Hematopoietic multipotent progenitor cell treated with erythropoietin and hydrocortisone succinate and interleukin-3 and kit ligand, for 6 days (in vitro differentiated cells): ENCODE measurements around the gene ARSA.
"Not testable (repeated sequence)": the region's sequence is repeated elsewhere in the genome, so short reads cannot be mapped to it uniquely, and the experiment has no call there.

Source experiments
- DNase-seq: peaks from one replicate; pipeline ENCODE4 v3.0.0-alpha.2; 2015

Gene ARSA

GRCh38 chr22:50627642-50628542 lies at the start of gene ARSA:
ARSA (minus strand) TSS chr22:50628152; CDS start chr22:50627779, 373 bp downstream.
- DNase-seq = peak; percentile 87

GRCh38 chr22:50676661-50677492 lies 48.9 kb upstream of the ARSA start:
- no peak for DNase-seq

DNA sequence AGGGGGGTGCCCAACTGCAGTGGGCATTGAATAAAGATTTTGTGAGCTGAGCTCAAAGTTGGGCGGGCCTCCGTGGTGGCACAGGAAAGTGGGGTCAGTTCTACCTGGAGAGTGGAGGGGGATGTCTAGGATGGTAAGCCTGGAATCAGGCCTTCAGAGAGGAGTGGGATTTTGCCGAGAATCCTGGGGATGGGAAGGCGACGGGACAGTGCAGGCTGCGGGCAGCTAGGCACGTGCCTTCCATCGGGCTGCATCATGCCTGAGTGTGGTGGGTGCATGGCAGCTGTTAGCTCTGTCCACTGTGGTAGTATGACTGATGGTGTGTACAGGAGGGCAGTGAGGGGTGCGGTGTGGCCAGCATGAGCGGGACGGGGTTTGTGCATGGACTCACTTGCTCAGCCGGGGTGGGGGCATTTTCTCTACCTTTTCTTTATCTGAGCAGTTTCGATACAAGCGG lies 48.3 kb upstream of the ARSA start:
- DNase-seq = no peak

GRCh38 chr22:50675553-50676179 lies 47.7 kb upstream of the ARSA start:
- DNase-seq = no peak

- no peak for DNase-seq
These were observed 46.9 kb upstream of the ARSA start for GRCh38 chr22:50674606-50675552.

GRCh38 chr22:50674130-50674500 lies 46.2 kb upstream of the ARSA start:
- no peak for DNase-seq

DNA sequence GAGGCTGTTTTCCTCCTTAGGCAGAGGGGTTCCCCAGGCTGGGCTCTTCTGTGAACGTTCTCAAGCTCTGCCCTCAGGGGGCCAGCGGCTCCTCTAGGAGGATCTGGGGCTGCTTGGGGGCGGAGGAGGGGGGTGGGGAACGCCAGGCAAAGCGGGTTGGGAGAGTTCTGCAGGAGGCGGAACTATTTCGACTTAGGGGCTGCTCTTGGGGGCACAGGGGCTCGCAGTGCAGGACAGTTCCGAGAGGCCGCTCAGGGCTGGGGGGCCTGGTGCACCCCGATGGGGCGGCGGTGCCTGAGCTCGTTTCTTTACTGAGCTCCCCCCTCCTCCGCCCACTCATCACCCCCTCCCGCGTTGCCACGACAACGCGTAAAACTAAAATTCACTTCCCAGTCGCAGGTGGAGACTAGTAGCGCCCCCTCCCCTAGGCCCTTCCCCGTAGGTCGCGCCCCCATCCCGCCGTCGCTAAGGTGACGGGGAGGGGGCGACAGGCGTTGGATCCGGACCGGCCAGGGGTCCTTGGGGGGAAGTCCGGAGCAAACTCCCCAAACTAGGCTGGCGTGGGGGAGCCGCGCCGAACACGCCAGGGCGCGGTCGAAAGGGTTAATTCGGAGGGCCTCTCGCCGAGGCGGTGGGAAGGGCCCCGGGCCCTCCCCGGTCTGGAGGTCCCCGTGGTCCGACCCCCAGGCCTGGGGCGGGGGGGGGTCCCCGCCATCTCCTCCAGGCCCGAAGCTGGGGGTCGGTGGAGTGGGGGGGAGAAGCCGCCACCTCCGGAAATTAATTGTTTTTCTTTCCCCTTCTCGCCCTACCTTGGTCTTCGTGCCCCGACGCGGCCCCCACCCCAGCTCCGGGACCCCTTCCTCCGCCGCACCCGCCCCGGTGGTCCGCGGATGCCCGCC lies 45.5 kb upstream of the ARSA start:
- peak; percentile 24 for DNase-seq

DNA sequence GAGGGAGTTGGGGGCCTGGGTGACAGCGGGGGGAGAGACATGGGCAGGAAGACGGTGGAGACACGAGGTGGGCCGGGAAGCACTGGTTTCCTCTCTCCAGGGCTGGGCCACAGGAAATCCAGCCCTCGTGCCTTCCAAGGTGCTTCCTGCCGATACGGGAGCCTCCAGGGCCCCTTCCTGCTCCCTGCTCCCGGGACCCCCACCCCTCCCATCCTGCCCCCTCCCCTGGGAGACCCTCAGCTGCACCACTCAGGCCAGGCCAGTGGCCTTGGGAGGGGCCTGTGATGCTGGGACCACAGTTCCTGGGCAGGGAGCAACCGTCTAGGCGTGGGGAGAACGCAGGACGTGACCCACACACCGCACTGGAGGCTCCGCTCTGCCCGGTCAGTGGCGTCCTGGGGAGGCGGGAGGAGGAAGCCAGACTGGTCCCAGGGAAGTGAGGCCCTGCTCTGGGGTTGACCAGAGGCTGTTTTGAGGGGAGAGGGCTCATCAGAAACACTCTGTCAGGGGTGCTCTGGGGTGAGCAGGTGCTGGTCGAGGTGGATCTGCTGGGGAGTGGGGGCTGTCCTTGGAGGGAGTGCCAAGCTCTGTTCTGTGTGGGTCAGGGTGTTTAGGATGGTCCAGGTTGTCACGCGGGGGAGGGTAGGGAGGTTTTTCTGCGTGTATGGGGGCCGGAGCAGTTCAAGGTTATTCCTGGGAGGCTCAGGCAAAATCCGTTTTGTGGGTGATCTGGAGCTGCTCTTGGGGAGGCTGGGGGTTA lies 44.7 kb upstream of the ARSA start, which contains the start of gene SHANK3:
SHANK3 (plus strand) TSS at position 353 of the 760 bp plus-strand sequence.
- DNase-seq = peak; percentile 30

DNA sequence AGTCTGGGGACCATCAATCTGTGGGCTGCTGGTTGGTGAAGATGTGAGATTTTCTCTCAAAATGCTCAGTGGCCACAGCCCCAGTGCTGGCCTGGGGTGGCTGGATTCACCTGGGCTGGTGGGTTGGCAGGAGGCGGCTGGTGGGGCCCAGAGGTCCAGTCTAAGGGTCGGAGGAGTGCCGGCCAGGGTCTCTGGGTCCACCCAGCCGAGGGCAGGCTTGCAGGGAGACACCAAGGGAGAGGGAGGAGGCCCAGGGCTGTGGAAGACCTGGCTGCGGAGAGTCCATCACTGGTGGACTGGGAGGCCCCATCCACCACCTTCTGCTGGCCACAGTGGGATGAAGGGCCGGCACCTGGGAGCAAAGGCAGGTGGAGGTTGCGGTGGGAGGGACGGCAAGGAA lies 44.1 kb upstream of the ARSA start:
- DNase-seq = no peak

DNA sequence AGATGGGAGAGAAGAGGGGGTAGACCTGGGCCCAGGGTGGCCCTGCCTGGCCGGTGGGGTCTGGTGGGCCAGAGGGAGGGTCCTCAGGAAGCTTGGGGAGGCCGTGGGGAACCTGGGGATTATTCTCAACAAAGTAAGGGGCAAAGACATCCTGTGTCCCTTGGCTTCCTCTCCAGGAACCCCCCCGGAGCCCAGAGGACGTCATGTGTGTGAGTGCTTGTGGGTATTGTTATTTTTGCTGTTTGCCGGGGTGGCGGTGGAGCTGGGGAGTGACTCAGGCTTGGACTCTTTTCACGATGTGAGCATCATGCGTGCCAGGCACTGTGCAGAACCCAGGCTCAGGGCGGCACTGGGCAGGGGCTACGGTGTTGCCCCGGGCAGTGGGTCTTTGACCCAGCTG lies 43.7 kb upstream of the ARSA start:
- no peak for DNase-seq

- DNase-seq = no peak
These were observed 43.1 kb upstream of the ARSA start for GRCh38 chr22:50670914-50671538.

- no peak for DNase-seq
These were observed 42.6 kb upstream of the ARSA start for GRCh38 chr22:50670513-50670912.

- no peak for DNase-seq
These were observed 37.8 kb upstream of the ARSA start for GRCh38 chr22:50665738-50666137.

DNA sequence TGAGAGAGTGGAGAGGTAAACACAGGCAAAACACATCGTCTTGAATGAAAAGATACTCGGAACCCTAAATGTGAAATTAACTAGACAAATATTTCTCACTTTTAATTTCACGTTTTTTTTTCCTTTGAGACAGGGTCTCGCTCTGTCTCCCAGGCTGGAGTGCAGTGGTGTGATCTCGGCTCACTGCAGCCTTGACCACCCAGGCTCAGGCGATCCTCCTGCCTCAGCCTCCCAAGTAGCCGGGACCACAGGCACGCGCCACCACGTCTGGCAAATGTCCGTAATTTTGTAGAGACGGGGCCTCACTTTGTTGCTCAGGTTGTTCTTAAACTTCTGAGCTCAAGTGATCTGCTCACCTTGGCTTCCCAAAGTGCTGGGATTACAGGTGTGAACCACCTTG lies 37.3 kb upstream of the ARSA start:
- no peak for DNase-seq

GRCh38 chr22:50660306-50660705 lies 32.4 kb upstream of the ARSA start:
- no peak for DNase-seq

- not testable (repeated sequence) for DNase-seq
These were observed 31.8 kb upstream of the ARSA start for GRCh38 chr22:50659711-50660110.

DNA sequence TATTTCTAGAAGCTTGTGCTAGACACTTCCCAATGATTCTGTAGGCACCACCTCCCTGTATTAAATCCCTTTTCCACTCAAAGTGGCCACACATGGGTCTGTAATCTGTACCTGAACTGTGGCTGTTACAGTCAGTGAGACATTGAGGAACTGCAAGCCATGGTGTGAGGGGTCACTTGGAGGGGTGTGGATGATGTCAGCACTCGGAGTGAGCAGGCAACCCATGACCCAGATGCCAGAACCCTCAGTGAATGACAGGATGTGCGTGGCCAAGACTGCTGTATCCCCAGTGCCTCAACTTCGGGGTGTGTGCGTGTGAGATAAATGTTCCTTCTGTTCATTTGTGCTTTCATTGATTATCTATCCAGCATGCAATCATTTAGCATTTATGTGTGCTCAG lies 30.0 kb upstream of the ARSA start:
- DNase-seq = no peak

DNA sequence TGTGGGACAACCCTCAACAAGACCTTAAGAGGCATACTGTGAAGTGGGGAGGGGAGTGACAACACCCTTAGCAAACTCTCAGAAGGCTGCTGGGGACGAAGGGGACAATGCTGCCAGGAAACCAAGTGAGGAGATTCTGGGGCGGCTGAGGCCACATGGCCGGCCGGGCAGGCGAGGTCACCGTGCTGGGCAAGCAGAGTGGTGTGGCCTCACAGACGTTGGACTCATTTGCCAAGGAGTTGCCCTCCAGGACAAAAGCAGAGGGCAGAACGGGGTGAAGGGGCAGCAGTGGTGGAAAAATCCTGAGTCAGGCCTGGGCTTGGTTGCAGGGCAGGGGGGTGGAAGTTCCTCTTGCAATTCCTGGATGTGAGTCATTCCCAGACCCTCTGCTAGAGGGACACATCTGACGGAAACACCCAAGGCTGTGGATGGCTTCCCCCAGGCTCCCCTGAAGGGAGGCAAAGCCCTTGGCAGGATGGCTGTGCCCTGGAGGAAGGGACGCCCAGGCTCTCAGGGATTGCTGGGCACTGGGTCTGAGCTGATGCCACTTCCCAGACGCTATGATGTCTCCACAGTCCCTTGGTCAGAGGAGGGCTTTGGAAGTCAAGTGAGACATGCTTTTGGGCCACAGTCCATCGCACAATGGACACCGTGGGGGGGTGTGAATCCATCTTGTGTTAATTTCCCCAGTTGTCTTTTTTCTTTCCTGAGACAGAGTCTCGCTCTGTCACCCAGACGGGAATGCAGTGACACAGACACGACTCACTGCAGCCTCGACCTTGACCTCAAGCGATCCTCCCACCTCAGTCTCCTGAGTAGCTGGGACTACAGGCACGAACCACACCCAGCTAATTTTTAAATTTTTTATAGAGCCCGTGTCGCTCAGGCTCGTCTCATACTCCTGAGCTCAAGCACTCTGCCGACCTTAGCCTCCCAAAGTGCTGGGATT lies 28.4 kb upstream of the ARSA start:
- DNase-seq = no peak
